Measurements from ENCODE around the gene CD3G. TPM values are rescaled to one million over a fixed set of nuclear protein-coding genes. Genes with fewer than 3 reads are reported as not detected.

CD3G gene
- total and polyA plus RNA-seq, 2 of the 8 experiments (the other 6 are each of a cell fraction or from before 2014, with no cell fraction given) = not detected

DNA sequence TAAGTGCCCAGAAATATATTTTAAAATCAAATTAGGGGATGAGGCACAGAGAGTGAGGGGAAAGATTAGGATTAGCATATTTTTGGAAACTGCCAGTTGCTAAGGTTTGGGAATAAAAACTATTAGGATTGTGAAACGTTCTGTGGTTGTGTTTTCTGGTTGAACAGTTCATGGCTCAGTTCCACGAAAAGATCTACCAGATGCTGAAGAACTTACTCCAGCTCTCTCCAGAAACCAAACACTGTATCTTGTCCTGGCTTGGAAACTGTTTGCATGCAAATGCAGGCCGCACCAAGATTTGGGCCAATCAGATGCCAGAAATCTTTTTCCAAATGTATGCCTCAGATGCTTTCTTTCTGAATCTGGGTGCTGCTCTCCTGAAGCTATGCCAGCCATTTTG, 30.6 kb downstream of the CD3G start:
- Histone ChIP-seq H3K4me3 (ENCODE audit: extremely low read depth in 1 of 4, insufficient read depth in 2 of 4, low read depth in 3 of 4, low read length in 4 of 4) (no peak overlapping the region), H3K14ac (ENCODE audit: insufficient read length) (no peak overlapping the region), H4K91ac (replicated peaks; ENCODE audit: insufficient read length, low read length) (no peak overlapping the region), H3K4me1 (replicated peaks in 1 of 4; ENCODE audit: control insufficient read depth in 3 of 4, insufficient read depth in 4 of 4, low read length in 3 of 4) (no peaks in the 10 kb centered on the region), H3K36me3 (ENCODE audit: control insufficient read depth in 2 of 4, insufficient read depth in 4 of 4, low read length in 3 of 4) (peaks cover 8 to 54% (median 35%) of the 10 kb centered on the region in 4 experiments), H3K79me2 (ENCODE audit: control insufficient read depth in 1 of 2, insufficient read depth in 2 of 2, low read length in 2 of 2) (no peaks in the 10 kb centered on the region), H2BK15ac (ENCODE audit: low read length) (no peak overlapping the region), H2BK5ac (ENCODE audit: low read depth, low read length) (no peak overlapping the region), H3K4me2 (ENCODE audit: insufficient read depth in 1 of 2, low read depth in 2 of 2, low read length in 2 of 2) (no peak overlapping the region), H3K4ac (replicated peaks; ENCODE audit: insufficient read length, low read depth, low read length) (no peak overlapping the region), H2AFZ (ENCODE audit: low read length) (no peak overlapping the region), H2BK20ac (ENCODE audit: low read length) (no peak overlapping the region), H2BK12ac (ENCODE audit: low read depth, low read length) (no peak overlapping the region), H4K8ac (ENCODE audit: extremely low read depth, insufficient read depth, low read length) (no peak overlapping the region), H3K9ac (replicated peaks in 1 of 4; ENCODE audit: extremely low read depth in 1 of 4, low read depth in 3 of 4, low read length in 3 of 4) (no peak overlapping the region), H3K27ac (ENCODE audit: low read depth, low read length) (no peak overlapping the region), H3K23ac (ENCODE audit: insufficient read length) (no peak overlapping the region), H2AK5ac (ENCODE audit: low read depth, low read length) (no peak overlapping the region), H3K9me3 (ENCODE audit: insufficient read depth in 2 of 2, low read depth in 1 of 2, low read length in 1 of 2) (no peaks in the 10 kb centered on the region), H2BK120ac (replicated peaks; ENCODE audit: low read depth, low read length) (no peak overlapping the region), H3K23me2 (ENCODE audit: low read depth, low read length) (no peaks in the 10 kb centered on the region), H4K20me1 (replicated peaks in 1 of 2; ENCODE audit: control insufficient read depth in 1 of 2, insufficient read depth in 2 of 2, low read length in 2 of 2) (peaks cover 0 to 2% of the 10 kb centered on the region in 2 experiments), H4K5ac (ENCODE audit: insufficient read length, low read depth, low read length) (no peak overlapping the region), H3K18ac (ENCODE audit: extremely low read depth, low read length) (no peak overlapping the region), H3K79me1 (ENCODE audit: low read depth, low read length) (no peaks in the 10 kb centered on the region), H3K56ac (replicated peaks; ENCODE audit: insufficient read length, low read depth, low read length) (no peak overlapping the region), H3K27me3 (replicated peaks in 1 of 4; ENCODE audit: control insufficient read depth in 3 of 4, extremely low read depth in 1 of 4, insufficient read depth in 3 of 4, low read length in 3 of 4) (no peaks in the 10 kb centered on the region)
- DNase-seq (ENCODE audit: low read depth in 1 of 2, low spot score in 2 of 2) (no peak), FAIRE-seq (no peak)
- TF ChIP-seq TBP (IDR thresholded peaks at IDR 0.05; ENCODE audit: low read depth, low read length) (no peak), SP1 (IDR thresholded peaks at IDR 0.05; ENCODE audit: low read depth, low read length) (no peak), SIRT6 (IDR thresholded peaks at IDR 0.05; ENCODE audit: low read length) (no peak), HDAC6 (IDR thresholded peaks at IDR 0.05; ENCODE audit: low read depth, low read length) (no peak), POU5F1 (IDR thresholded peaks at IDR 0.05; ENCODE audit: low read depth, low read length) (no peak), GABPA (IDR thresholded peaks at IDR 0.05; ENCODE audit: borderline replicate concordance, insufficient read depth, low read length) (no peak), SIX5 (IDR thresholded peaks at IDR 0.05; ENCODE audit: low read depth, low read length) (no peak), CTBP2 (IDR thresholded peaks at IDR 0.05; ENCODE audit: borderline replicate concordance, insufficient read depth, insufficient read length, low read length) (no peak)
- WGBS, 2 experiments (ENCODE audit: extremely low coverage in 1 of 2, insufficient coverage in 1 of 2, insufficient read length in 1 of 2, insufficient replicate concordance in 2 of 2, low coverage in 1 of 2, low lambda C conversion rate in 2 of 2, missing lambda C conversion rate in 1 of 2) = 84% methylated on average over 3 of the region's 3 CpGs; no CpG with 5 or more reads in 1 of the 2 experiments
- ChIA-PET CTCF (ENCODE audit: partially characterized antibody) (interaction anchor here (0.8 to 1.7 kb wide), 3 partner anchors 11 to 102 kb away, joined by 3 to 5 read pairs (median 4); no protein-coding TSS in a partner anchor), POLR2A (ENCODE audit: partially characterized antibody) (interaction anchor here (1.7 to 2.4 kb wide), 3 partner anchors 10 to 17 kb away, joined by 4 to 12 read pairs (median 9); partner anchors contain the start of gene UBE4A)
